Fibroblast of lung (primary cell): ENCODE data around the gene RPS15.

Source experiments
- EZH2 ChIP-seq: IDR thresholded peaks from 2 replicates; pipeline ENCODE4 v1.5.1; 2012; ENCODE audit warnings: low read length, control low read depth, mild to moderate bottlenecking; ENCODE audit errors: missing control alignments
- TF ChIP-seq, protein P1 (sequence below), 2 donors: IDR thresholded peaks in 1 of 2; conservative IDR thresholded peaks in 1 of 2; 1 replicate in 1 of 2; 2 replicates in 1 of 2; pipeline ENCODE4 v1.5.1; 2011 to 2012; ENCODE audit warnings: low read length in 2 of 2, control low read depth in 1 of 2, inconsistent platforms in 1 of 2, low read depth in 1 of 2, mild to moderate bottlenecking in 1 of 2

DNA sequence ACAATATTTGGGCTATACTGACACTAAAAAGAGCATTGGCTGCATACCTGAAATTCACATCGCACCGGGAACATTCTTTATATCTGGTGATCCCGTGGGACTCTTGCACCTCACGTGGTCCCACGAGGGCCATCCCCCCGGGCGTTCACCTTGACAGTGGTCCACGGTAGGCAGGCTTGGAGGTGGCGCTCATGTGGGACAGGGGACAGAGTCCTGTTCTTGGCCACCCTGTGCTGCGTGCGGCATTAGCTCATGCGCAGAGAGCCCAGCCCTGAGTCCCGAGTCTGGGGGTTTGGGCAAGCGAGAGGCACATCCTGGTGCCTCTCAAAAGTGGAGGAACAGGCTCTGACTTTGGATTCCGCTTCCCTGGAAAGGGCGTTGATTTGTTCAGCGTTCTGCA, 44.4 kb upstream of the RPS15 start:
- TF ChIP-seq EZH2: no peak
- TF ChIP-seq, protein P1, sequence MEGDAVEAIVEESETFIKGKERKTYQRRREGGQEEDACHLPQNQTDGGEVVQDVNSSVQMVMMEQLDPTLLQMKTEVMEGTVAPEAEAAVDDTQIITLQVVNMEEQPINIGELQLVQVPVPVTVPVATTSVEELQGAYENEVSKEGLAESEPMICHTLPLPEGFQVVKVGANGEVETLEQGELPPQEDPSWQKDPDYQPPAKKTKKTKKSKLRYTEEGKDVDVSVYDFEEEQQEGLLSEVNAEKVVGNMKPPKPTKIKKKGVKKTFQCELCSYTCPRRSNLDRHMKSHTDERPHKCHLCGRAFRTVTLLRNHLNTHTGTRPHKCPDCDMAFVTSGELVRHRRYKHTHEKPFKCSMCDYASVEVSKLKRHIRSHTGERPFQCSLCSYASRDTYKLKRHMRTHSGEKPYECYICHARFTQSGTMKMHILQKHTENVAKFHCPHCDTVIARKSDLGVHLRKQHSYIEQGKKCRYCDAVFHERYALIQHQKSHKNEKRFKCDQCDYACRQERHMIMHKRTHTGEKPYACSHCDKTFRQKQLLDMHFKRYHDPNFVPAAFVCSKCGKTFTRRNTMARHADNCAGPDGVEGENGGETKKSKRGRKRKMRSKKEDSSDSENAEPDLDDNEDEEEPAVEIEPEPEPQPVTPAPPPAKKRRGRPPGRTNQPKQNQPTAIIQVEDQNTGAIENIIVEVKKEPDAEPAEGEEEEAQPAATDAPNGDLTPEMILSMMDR (conservative IDR thresholded peaks at IDR 0.05 in 1 of 2, IDR thresholded peaks at IDR 0.05 in 1 of 2; ENCODE audit: low read depth in 1 of 2, low read length in 2 of 2): no peak
